Panc1 (cell line): ENCODE results near the gene TF. TPM values are rescaled to one million over a fixed set of nuclear protein-coding genes. Genes with fewer than 3 reads are reported as not detected.
"Not testable (repeated sequence)": the region's sequence is repeated elsewhere in the genome, so short reads cannot be mapped to it uniquely, and the experiment has no call there.

Experiments used
- ATAC-seq: fragments of 200-7000 bp; cut with Tn5 transposase; 2 replicates; pipeline ENCODE4 v1.9.1; 2020; ENCODE audit warnings: mild to moderate bottlenecking, moderate library complexity
- BruUV-seq: library from RNA; stranded (reverse); fragments of 400-500 nt; replicated peaks from 2 replicates; lab custom pipeline; 2021; lab: Mats Ljungman, UMichigan
- CTCF ChIA-PET: fragments of 300-600 bp; sonication (Branson Sonifier 250); formaldehyde crosslinking; loops from one replicate; lab custom pipeline; 2022; ENCODE audit warnings: antibody characterized with exemption; lab: Charles Lee
- POLR2A ChIA-PET: fragments of 300-600 bp; sonication (Branson Sonifier 250); formaldehyde crosslinking; loops from one replicate; lab custom pipeline; 2022; ENCODE audit warnings: antibody characterized with exemption; lab: Charles Lee
- DNase-seq: peaks from one replicate; pipeline ENCODE4 v3.0.0-alpha.2; 2010; ENCODE audit warnings: low read depth, low spot score
- H3K27ac ChIP-seq: 2 replicates; pipeline ENCODE4 v1.5.1; 2011; ENCODE audit warnings: mild to moderate bottlenecking, low read length, inconsistent platforms
- H3K27me3 ChIP-seq: fragments of 200-500 bp; sonication (Bioruptor generic); 2 replicates; pipeline ENCODE4 v1.6.0; 2014; ENCODE audit warnings: low read length, inconsistent platforms; ENCODE audit not compliant: control insufficient read depth, insufficient read depth
- H3K36me3 ChIP-seq: fragments of 200-500 bp; sonication (Bioruptor generic); 2 replicates; pipeline ENCODE4 v1.5.1; 2014; ENCODE audit warnings: inconsistent platforms, mild to moderate bottlenecking, low read length, moderate library complexity; ENCODE audit not compliant: control insufficient read depth, insufficient read depth
- H3K4me1 ChIP-seq: 2 replicates; pipeline ENCODE4 v1.5.1; 2011; ENCODE audit warnings: inconsistent platforms, mild to moderate bottlenecking, low read length, moderate library complexity; ENCODE audit not compliant: control insufficient read depth, insufficient read depth
- H3K4me3 ChIP-seq, 2 experiments: 2 replicates each; pipeline ENCODE4 v1.5.1; 2011 to 2012; ENCODE audit warnings: low read depth in 2 of 2, low read length in 2 of 2, mild to moderate bottlenecking in 2 of 2, inconsistent platforms in 1 of 2, moderate library complexity in 1 of 2
- H3K9me3 ChIP-seq: fragments of 200-500 bp; sonication (Bioruptor generic); 2 replicates; pipeline ENCODE4 v1.5.1; 2014; ENCODE audit warnings: low read depth, mild to moderate bottlenecking, inconsistent platforms, low read length, moderate library complexity; ENCODE audit not compliant: control insufficient read depth, insufficient read depth
- POLR2AphosphoS5 ChIP-seq: IDR thresholded peaks from 2 replicates; pipeline ENCODE4 v1.6.1; 2012; ENCODE audit warnings: mild to moderate bottlenecking, low read depth, low read length, moderate library complexity
- SIN3A ChIP-seq: IDR thresholded peaks from 2 replicates; pipeline ENCODE4 v1.6.1; 2012; ENCODE audit warnings: low read depth, mild to moderate bottlenecking, low read length, moderate library complexity, borderline replicate concordance; ENCODE audit not compliant: insufficient read depth
- TCF7L2 ChIP-seq: IDR thresholded peaks from 2 replicates; pipeline ENCODE4 v1.6.1; 2011; ENCODE audit warnings: mild to moderate bottlenecking, low read depth, low read length, inconsistent platforms
- in situ Hi-C: cut with HindIII; loops from 2 replicates; pipeline ENCODE4 v1.10.0; 2016; ENCODE audit warnings: low sequenced_read_pairs, low pct_unique_long_range_greater_than_20kb
- intact Hi-C: fragments of 100-400 bp; cut with micrococcal nuclease; formaldehyde crosslinking; loops from one replicate; pipeline ENCODE4 v1.10.0; 2022; ENCODE audit not compliant: unreplicated experiment
- total RNA-seq: library from RNA; stranded (reverse); gene quantifications from one replicate; pipeline ENCODE4 v1.2.1, GENCODE V29; 2021; ENCODE audit not compliant: unreplicated experiment
- TF ChIP-seq, protein P1 (sequence below), 2 experiments: IDR thresholded peaks; 2 replicates each; pipeline ENCODE4 v1.6.1; 2011 to 2012; ENCODE audit warnings: low read depth in 2 of 2, control low read depth in 1 of 2, low read length in 1 of 2, mild to moderate bottlenecking in 1 of 2, moderate library complexity in 1 of 2; ENCODE audit not compliant: insufficient read depth in 1 of 2
- TF ChIP-seq, protein P2 (sequence below): fragments of 450-650 bp; IDR thresholded peaks from 2 replicates; pipeline ENCODE4 v1.5.1; 2017; ENCODE audit warnings: mild to moderate bottlenecking

Gene TF
- total RNA-seq, 1 experiment from 2014 or later = 9.5 TPM

- no peak for DNase-seq
- intact Hi-C loops (no loop called here), in situ Hi-C loops (no loop called here)
- no peak for ATAC-seq
- H3K4me3 ChIP-seq = no peak overlapping the region
- POLR2A ChIA-PET = no interaction called here
- H3K27ac ChIP-seq = no peak overlapping the region
- no peaks in the 10 kb centered on the region for H3K36me3 ChIP-seq
- H3K27me3 ChIP-seq = peaks cover 11% of the 10 kb centered on the region; the same call in 1 of the 2 replicates
- H3K9me3 ChIP-seq = no peaks in the 10 kb centered on the region
- H3K4me1 ChIP-seq = no peaks in the 10 kb centered on the region
- TF ChIP-seq, protein P1, sequence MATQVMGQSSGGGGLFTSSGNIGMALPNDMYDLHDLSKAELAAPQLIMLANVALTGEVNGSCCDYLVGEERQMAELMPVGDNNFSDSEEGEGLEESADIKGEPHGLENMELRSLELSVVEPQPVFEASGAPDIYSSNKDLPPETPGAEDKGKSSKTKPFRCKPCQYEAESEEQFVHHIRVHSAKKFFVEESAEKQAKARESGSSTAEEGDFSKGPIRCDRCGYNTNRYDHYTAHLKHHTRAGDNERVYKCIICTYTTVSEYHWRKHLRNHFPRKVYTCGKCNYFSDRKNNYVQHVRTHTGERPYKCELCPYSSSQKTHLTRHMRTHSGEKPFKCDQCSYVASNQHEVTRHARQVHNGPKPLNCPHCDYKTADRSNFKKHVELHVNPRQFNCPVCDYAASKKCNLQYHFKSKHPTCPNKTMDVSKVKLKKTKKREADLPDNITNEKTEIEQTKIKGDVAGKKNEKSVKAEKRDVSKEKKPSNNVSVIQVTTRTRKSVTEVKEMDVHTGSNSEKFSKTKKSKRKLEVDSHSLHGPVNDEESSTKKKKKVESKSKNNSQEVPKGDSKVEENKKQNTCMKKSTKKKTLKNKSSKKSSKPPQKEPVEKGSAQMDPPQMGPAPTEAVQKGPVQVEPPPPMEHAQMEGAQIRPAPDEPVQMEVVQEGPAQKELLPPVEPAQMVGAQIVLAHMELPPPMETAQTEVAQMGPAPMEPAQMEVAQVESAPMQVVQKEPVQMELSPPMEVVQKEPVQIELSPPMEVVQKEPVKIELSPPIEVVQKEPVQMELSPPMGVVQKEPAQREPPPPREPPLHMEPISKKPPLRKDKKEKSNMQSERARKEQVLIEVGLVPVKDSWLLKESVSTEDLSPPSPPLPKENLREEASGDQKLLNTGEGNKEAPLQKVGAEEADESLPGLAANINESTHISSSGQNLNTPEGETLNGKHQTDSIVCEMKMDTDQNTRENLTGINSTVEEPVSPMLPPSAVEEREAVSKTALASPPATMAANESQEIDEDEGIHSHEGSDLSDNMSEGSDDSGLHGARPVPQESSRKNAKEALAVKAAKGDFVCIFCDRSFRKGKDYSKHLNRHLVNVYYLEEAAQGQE (IDR thresholded peaks at IDR 0.05; ENCODE audit: insufficient read depth in 1 of 2, low read depth in 2 of 2, low read length in 1 of 2) = no peak
- TF ChIP-seq TCF7L2 = no peak
- BruUV-seq = no TSS peak
- CTCF ChIA-PET = no interaction called here
Observed at GRCh38 chr3:133730993-133731392, 15.2 kb upstream of the TF start.

DNA sequence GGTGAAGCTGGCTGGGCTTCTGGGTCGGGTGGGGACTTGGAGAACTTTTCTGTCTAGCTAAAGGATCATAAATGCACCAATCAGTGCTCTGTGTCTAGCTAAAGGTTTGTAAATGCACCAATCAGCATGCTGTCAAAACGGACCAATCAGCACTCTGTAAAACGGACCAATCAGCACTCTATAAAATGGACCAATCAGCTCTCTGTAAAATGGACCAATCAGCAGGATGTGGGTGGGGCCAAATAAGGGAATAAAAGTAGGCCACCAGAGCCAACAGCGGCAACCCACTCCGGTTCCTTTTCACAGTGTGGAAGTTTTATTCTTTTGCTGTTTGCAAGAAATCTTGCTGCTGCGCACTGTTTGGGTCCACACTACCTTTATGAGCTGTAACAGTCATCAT is 14.0 kb upstream of the TF start:
- POLR2A ChIA-PET, BruUV-seq: not testable (repeated sequence)

DNA sequence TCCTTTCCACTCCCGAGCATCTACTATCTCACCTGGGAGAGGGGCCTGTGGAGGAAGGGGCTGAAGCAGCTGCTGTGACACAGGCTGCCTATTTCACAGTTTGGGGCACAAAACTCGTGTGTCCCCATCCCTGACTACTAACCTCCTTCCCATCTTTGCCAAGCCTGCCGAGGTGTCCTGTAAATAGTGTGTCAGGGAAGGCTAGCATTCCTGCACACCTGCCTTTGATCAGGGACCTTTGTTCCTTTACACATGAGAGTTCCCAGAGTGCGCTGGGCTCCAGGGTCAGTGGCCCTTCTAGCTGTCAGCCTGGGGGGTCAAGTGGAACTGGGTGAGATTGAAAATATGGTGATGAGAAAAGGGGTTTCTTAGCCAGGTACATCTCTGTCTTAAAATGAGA is 13.0 kb upstream of the TF start:
- CTCF ChIA-PET = no interaction called here
- DNase-seq = no peak
- H3K36me3 ChIP-seq = no peaks in the 10 kb centered on the region
- H3K4me1 ChIP-seq = no peaks in the 10 kb centered on the region
- POLR2A ChIA-PET = no interaction called here
- in situ Hi-C loops (no loop called here), intact Hi-C loops (no loop called here)
- TF ChIP-seq POLR2AphosphoS5 (no peak), TCF7L2 (no peak), SIN3A (no peak)
- TF ChIP-seq, protein P2, sequence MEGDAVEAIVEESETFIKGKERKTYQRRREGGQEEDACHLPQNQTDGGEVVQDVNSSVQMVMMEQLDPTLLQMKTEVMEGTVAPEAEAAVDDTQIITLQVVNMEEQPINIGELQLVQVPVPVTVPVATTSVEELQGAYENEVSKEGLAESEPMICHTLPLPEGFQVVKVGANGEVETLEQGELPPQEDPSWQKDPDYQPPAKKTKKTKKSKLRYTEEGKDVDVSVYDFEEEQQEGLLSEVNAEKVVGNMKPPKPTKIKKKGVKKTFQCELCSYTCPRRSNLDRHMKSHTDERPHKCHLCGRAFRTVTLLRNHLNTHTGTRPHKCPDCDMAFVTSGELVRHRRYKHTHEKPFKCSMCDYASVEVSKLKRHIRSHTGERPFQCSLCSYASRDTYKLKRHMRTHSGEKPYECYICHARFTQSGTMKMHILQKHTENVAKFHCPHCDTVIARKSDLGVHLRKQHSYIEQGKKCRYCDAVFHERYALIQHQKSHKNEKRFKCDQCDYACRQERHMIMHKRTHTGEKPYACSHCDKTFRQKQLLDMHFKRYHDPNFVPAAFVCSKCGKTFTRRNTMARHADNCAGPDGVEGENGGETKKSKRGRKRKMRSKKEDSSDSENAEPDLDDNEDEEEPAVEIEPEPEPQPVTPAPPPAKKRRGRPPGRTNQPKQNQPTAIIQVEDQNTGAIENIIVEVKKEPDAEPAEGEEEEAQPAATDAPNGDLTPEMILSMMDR = no peak
- TF ChIP-seq, protein P1 (IDR thresholded peaks at IDR 0.05; ENCODE audit: insufficient read depth in 1 of 2, low read depth in 2 of 2, low read length in 1 of 2) = no peak
- no peak overlapping the region for H3K27ac ChIP-seq
- no peak for ATAC-seq
- H3K9me3 ChIP-seq = no peaks in the 10 kb centered on the region
- no TSS peak for BruUV-seq
- peaks cover 11% of the 10 kb centered on the region; the same call in 1 of the 2 replicates for H3K27me3 ChIP-seq
- no peak overlapping the region for H3K4me3 ChIP-seq

More for the DNA sequence above, 14.0 kb upstream of the TF start:
- DNase-seq, intact Hi-C loops, H3K4me3 ChIP-seq, H3K36me3 ChIP-seq, ATAC-seq, CTCF ChIA-PET, H3K27ac ChIP-seq, H3K4me1 ChIP-seq, in situ Hi-C loops, H3K9me3 ChIP-seq: not testable (repeated sequence)
- peaks cover 11% of the 10 kb centered on the region; the same call in 1 of the 2 replicates for H3K27me3 ChIP-seq
